HepG2 (cell line): ENCODE data around the gene SEMA6B. TPM values are rescaled to one million over a fixed set of nuclear protein-coding genes. Genes with fewer than 3 reads are reported as not detected.

Experiments used
- ATAC-seq: fragments of 200-7000 bp; cut with Tn5 transposase; 3 replicates; pipeline ENCODE4 v1.9.1; 2020; ENCODE audit warnings: mild to moderate bottlenecking, moderate library complexity
- BruUV-seq: library from RNA; stranded (reverse); fragments of 400-500 nt; replicated peaks from 2 replicates; lab custom pipeline; 2021; lab: Mats Ljungman, UMichigan
- CTCF ChIA-PET: fragments of 300-600 bp; formaldehyde crosslinking; extraction: SDS; loops from one replicate; lab custom pipeline; 2021; ENCODE audit warnings: low total read pairs, inconsistent platforms, low intra/inter-chr PET ratio; lab: Yijun Ruan, JAX
- POLR2A ChIA-PET: fragments of 350-600 bp; sonication (Branson Sonifier 250); formaldehyde crosslinking; loops from one replicate; lab custom pipeline; 2020; ENCODE audit warnings: antibody characterized with exemption, inconsistent platforms; lab: Yijun Ruan, JAX
- DNase-seq: peaks from one replicate; pipeline ENCODE4 v3.0.0-alpha.2; 2015; ENCODE audit warnings: low spot score
- FAIRE-seq: peaks from 3 replicates; lab custom pipeline; 2011; peaks lifted over from hg19 to GRCh38; lab: Jason Lieb, UNC
- H2AFZ ChIP-seq: one replicate; pipeline ENCODE4 v1.6.1; 2011; ENCODE audit warnings: low read length, inconsistent platforms
- H3K27ac ChIP-seq: fragments of 300-600 bp; 3 replicates; pipeline ENCODE4 v1.8.0; 2011; ENCODE audit warnings: mixed run types, mild to moderate bottlenecking, mixed read lengths, low read length, inconsistent platforms; ENCODE audit not compliant: insufficient read depth; ENCODE audit errors: extremely low read length
- H3K27me3 ChIP-seq, 2 experiments: fragments of 200-600 bp in 1 of 2; 2 replicates in 1 of 2; 3 replicates in 1 of 2; pipeline versions ENCODE4 v1.6.0 to v1.8.0; 2011; ENCODE audit warnings: low read length in 2 of 2, mild to moderate bottlenecking in 2 of 2, moderate library complexity in 2 of 2, inconsistent platforms in 1 of 2; ENCODE audit not compliant: insufficient read depth in 2 of 2, control insufficient read depth in 1 of 2
- H3K36me3 ChIP-seq, 2 experiments: fragments of 200-600 bp in 1 of 2; replicated peaks in 1 of 2; 2 replicates in 1 of 2; 3 replicates in 1 of 2; pipeline versions ENCODE4 v1.5.1 to v1.8.0; 2011; ENCODE audit warnings: low read length in 2 of 2, inconsistent platforms in 1 of 2; ENCODE audit not compliant: insufficient read depth in 2 of 2, control insufficient read depth in 1 of 2
- H3K4me1 ChIP-seq: 2 replicates; pipeline ENCODE4 v1.5.1; 2012; ENCODE audit warnings: low read length, inconsistent platforms; ENCODE audit not compliant: insufficient read depth
- H3K4me2 ChIP-seq: 2 replicates; pipeline ENCODE4 v1.6.0; 2011; ENCODE audit warnings: low read depth, low read length, inconsistent platforms
- H3K4me3 ChIP-seq, 3 experiments: fragments of 200-600 bp in 1 of 3; sonication (generic), shearing (Covaris generic) in 1 of 3; replicated peaks in 1 of 3; 2 replicates each; pipeline ENCODE4 v1.5.1; 2011 to 2016; ENCODE audit warnings: low read length in 3 of 3, inconsistent platforms in 2 of 3, low read depth in 2 of 3, mild to moderate bottlenecking in 2 of 3, control low read depth in 1 of 3, mixed read lengths in 1 of 3; ENCODE audit not compliant: insufficient read depth in 1 of 3
- H3K79me2 ChIP-seq: one replicate; pipeline ENCODE4 v1.6.1; 2011; ENCODE audit warnings: low read length, inconsistent platforms; ENCODE audit not compliant: insufficient read depth
- H3K9ac ChIP-seq: 2 replicates; pipeline ENCODE4 v1.6.0; 2011; ENCODE audit warnings: mild to moderate bottlenecking, low read depth, low read length, inconsistent platforms; ENCODE audit not compliant: insufficient read depth
- H3K9me3 ChIP-seq: 2 replicates; pipeline ENCODE4 v1.5.1; 2012; ENCODE audit warnings: mild to moderate bottlenecking, low read length
- H4K20me1 ChIP-seq: 2 replicates; pipeline ENCODE4 v1.6.0; 2011; ENCODE audit warnings: inconsistent platforms, mild to moderate bottlenecking, low read length, moderate library complexity; ENCODE audit not compliant: insufficient read depth
- HOXA3 ChIP-seq: sonication (generic); formaldehyde crosslinking; IDR thresholded peaks from 2 replicates; pipeline ENCODE4 v1.5.0; 2020; ENCODE audit warnings: missing genetic modification reagents
- KDM6A ChIP-seq: IDR thresholded peaks from 2 replicates; pipeline ENCODE4 v1.6.1; 2016; ENCODE audit warnings: low read depth
- MXD4 ChIP-seq: IDR thresholded peaks from 2 replicates; pipeline ENCODE4 v1.6.1; 2016; ENCODE audit warnings: mild to moderate bottlenecking, missing biosample characterization, missing genetic modification reagents
- NFATC3 ChIP-seq: sonication (generic); formaldehyde crosslinking; IDR thresholded peaks from 2 replicates; pipeline ENCODE4 v1.5.1; 2020; ENCODE audit warnings: mild to moderate bottlenecking, missing genetic modification reagents
- NFE2 ChIP-seq: sonication (generic); formaldehyde crosslinking; IDR thresholded peaks from 2 replicates; pipeline ENCODE4 v1.4.0; 2020; ENCODE audit warnings: missing genetic modification reagents
- POLR2AphosphoS2 ChIP-seq: IDR thresholded peaks from 2 replicates; pipeline ENCODE4 v1.6.1; 2011; ENCODE audit warnings: low read depth, low read length, improper control_type of control experiment
- ZMYM3 ChIP-seq: sonication (generic); formaldehyde crosslinking; IDR thresholded peaks from 2 replicates; pipeline ENCODE4 v1.5.1; 2020; ENCODE audit warnings: mild to moderate bottlenecking, missing genetic modification reagents
- ZNF282 ChIP-seq: fragments of 450-650 bp; IDR thresholded peaks from 2 replicates; pipeline ENCODE4 v1.6.1; 2018; ENCODE audit not compliant: partially characterized antibody
- in situ Hi-C: cut with HindIII; loops from 2 replicates; pipeline ENCODE4 v1.10.0; 2017; ENCODE audit warnings: low pct_unique_long_range_greater_than_20kb; ENCODE audit not compliant: extremely low pct_ligation_motif_present
- intact Hi-C: fragments of 100-400 bp; cut with micrococcal nuclease; formaldehyde crosslinking; loops from one replicate; pipeline ENCODE4 v1.10.0; 2022; ENCODE audit not compliant: unreplicated experiment
- polyA plus RNA-seq, 8 experiments: library from polyadenylated mRNA; depleted of rRNA in 3 of 8; stranded (reverse) in 7 of 8; unstranded in 1 of 8; fragments of >200 nt; fragmentation: Illumina TruSeq in 4 of 8; extraction: Trizol in 4 of 8; gene quantifications; 2 replicates each; pipeline versions ENCODE4 v1.2.1 to v1.2.3, GENCODE V29; 2011 to 2016; ENCODE audit warnings: low read depth in 4 of 8, missing spikeins in 1 of 8, mixed read lengths in 1 of 8; ENCODE audit not compliant: insufficient read depth in 1 of 8
- total RNA-seq, 5 experiments: library from RNA; depleted of rRNA; stranded (reverse); fragments of >200 nt; fragmentation: Illumina TruSeq; extraction: Trizol; gene quantifications; 2 replicates each; pipeline ENCODE4 v1.2.3, GENCODE V29; 2016; ENCODE audit warnings: low read depth in 1 of 5
- TF ChIP-seq, protein P1 (sequence below): sonication (generic); formaldehyde crosslinking; IDR thresholded peaks from 2 replicates; pipeline ENCODE4 v1.5.1; 2020; ENCODE audit warnings: missing genetic modification reagents, mild to moderate bottlenecking, borderline replicate concordance
- TF ChIP-seq, protein P2 (sequence below): sonication (generic); formaldehyde crosslinking; IDR thresholded peaks from 2 replicates; pipeline ENCODE4 v1.8.0; 2022; ENCODE audit warnings: missing genetic modification reagents, mild to moderate bottlenecking, moderate library complexity, borderline replicate concordance
- TF ChIP-seq, protein P3 (sequence below): sonication (generic); formaldehyde crosslinking; conservative IDR thresholded peaks from 2 replicates; pipeline ENCODE4 v1.4.0; 2020; ENCODE audit warnings: missing genetic modification reagents
- TF ChIP-seq, protein P4 (sequence below): sonication (generic); formaldehyde crosslinking; IDR thresholded peaks from 2 replicates; pipeline ENCODE4 v1.4.0; 2020; ENCODE audit warnings: missing genetic modification reagents
- TF ChIP-seq, protein P5 (sequence below): sonication (generic); formaldehyde crosslinking; IDR thresholded peaks from 2 replicates; pipeline ENCODE4 v1.5.0; 2020; ENCODE audit warnings: mild to moderate bottlenecking, missing genetic modification reagents, borderline replicate concordance

The SEMA6B gene
- total and polyA plus RNA-seq, 2 of the 13 experiments (the other 11 are each of a cell fraction or from before 2014, with no cell fraction given): 45.5 to 67.1 TPM

DNA sequence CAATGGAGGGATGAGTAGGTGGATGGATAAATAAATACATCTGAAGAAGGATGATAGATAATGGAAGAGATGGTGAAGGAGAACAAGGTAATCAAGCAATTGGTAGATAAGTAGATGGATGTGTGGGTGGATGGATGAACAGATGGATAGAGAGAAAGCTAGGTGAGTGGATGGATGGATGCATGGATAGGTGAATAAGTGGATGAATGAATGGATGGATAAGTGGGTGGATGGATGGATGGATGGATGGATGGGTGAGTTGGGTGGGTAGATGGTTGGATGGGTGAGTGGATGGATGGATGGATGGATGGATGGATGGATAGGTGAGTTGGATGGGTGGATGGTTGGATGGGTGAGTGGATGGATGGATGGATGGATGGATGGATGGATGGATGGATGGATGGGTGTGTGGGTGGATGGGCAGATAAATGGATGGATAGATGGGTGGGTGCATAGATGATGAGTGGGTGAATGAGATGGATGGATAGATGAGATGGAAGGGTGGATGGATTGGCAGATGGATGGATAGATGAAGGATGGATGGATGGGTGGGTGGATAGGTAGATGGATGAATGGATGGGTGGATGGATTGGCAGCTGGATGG, 6.3 kb downstream of the SEMA6B start:
- in situ Hi-C loops: no loop called here
- no peak for DNase-seq
- TF ChIP-seq NFE2: no peak
- no peak for TF ChIP-seq HOXA3
- TF ChIP-seq ZMYM3 (CRISPR knock-in tag): no peak
- TF ChIP-seq, protein P1, sequence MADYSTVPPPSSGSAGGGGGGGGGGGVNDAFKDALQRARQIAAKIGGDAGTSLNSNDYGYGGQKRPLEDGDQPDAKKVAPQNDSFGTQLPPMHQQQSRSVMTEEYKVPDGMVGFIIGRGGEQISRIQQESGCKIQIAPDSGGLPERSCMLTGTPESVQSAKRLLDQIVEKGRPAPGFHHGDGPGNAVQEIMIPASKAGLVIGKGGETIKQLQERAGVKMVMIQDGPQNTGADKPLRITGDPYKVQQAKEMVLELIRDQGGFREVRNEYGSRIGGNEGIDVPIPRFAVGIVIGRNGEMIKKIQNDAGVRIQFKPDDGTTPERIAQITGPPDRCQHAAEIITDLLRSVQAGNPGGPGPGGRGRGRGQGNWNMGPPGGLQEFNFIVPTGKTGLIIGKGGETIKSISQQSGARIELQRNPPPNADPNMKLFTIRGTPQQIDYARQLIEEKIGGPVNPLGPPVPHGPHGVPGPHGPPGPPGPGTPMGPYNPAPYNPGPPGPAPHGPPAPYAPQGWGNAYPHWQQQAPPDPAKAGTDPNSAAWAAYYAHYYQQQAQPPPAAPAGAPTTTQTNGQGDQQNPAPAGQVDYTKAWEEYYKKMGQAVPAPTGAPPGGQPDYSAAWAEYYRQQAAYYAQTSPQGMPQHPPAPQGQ (CRISPR knock-in tag): no peak
- TF ChIP-seq, protein P2, sequence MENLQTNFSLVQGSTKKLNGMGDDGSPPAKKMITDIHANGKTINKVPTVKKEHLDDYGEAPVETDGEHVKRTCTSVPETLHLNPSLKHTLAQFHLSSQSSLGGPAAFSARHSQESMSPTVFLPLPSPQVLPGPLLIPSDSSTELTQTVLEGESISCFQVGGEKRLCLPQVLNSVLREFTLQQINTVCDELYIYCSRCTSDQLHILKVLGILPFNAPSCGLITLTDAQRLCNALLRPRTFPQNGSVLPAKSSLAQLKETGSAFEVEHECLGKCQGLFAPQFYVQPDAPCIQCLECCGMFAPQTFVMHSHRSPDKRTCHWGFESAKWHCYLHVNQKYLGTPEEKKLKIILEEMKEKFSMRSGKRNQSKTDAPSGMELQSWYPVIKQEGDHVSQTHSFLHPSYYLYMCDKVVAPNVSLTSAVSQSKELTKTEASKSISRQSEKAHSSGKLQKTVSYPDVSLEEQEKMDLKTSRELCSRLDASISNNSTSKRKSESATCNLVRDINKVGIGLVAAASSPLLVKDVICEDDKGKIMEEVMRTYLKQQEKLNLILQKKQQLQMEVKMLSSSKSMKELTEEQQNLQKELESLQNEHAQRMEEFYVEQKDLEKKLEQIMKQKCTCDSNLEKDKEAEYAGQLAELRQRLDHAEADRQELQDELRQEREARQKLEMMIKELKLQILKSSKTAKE: no peak
- TF ChIP-seq, protein P3, sequence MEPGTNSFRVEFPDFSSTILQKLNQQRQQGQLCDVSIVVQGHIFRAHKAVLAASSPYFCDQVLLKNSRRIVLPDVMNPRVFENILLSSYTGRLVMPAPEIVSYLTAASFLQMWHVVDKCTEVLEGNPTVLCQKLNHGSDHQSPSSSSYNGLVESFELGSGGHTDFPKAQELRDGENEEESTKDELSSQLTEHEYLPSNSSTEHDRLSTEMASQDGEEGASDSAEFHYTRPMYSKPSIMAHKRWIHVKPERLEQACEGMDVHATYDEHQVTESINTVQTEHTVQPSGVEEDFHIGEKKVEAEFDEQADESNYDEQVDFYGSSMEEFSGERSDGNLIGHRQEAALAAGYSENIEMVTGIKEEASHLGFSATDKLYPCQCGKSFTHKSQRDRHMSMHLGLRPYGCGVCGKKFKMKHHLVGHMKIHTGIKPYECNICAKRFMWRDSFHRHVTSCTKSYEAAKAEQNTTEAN: no peak
- TF ChIP-seq NFATC3: no peak
- no peak for TF ChIP-seq POLR2AphosphoS2
- TF ChIP-seq, protein P4, sequence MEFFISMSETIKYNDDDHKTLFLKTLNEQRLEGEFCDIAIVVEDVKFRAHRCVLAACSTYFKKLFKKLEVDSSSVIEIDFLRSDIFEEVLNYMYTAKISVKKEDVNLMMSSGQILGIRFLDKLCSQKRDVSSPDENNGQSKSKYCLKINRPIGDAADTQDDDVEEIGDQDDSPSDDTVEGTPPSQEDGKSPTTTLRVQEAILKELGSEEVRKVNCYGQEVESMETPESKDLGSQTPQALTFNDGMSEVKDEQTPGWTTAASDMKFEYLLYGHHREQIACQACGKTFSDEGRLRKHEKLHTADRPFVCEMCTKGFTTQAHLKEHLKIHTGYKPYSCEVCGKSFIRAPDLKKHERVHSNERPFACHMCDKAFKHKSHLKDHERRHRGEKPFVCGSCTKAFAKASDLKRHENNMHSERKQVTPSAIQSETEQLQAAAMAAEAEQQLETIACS: no peak
- no peak for TF ChIP-seq KDM6A (CRISPR knock-in tag)
- TF ChIP-seq, protein P5, sequence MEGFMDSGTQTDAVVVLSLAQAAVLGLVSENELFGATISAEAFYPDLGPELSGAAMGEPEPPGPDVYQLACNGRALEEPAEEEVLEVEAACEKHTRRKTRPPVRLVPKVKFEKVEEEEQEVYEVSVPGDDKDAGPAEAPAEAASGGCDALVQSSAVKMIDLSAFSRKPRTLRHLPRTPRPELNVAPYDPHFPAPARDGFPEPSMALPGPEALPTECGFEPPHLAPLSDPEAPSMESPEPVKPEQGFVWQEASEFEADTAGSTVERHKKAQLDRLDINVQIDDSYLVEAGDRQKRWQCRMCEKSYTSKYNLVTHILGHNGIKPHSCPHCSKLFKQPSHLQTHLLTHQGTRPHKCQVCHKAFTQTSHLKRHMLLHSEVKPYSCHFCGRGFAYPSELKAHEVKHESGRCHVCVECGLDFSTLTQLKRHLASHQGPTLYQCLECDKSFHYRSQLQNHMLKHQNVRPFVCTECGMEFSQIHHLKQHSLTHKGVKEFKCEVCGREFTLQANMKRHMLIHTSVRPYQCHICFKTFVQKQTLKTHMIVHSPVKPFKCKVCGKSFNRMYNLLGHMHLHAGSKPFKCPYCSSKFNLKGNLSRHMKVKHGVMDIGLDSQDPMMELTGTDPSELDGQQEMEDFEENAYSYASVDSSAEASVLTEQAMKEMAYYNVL: no peak
- TF ChIP-seq ZNF282: no peak
- no peak for TF ChIP-seq MXD4 (CRISPR knock-in tag)
- BruUV-seq: TSS peak; percentile 68
- Histone ChIP-seq H3K4me3 (no peak overlapping the region), H3K4me1 (no peaks in the 10 kb centered on the region), H3K9ac (no peak overlapping the region), H2AFZ (no peak overlapping the region), H3K27ac (no peak overlapping the region), H3K79me2 (no peaks in the 10 kb centered on the region), H3K9me3 (no peaks in the 10 kb centered on the region), H4K20me1 (peaks cover 6% of the 10 kb centered on the region; the same call in 1 of the 2 replicates), H3K36me3 (peaks cover 50 to 80% of the 10 kb centered on the region in 2 experiments), H3K27me3 (no peaks in the 10 kb centered on the region), H3K4me2 (no peak overlapping the region)
- ChIA-PET CTCF (no interaction called here), POLR2A (no interaction called here)
- intact Hi-C loops: no loop called here
- FAIRE-seq: no peak
- ATAC-seq: no peak
